Caco-2 (cell line): ENCODE data around the gene TEAD1. TPM values are rescaled to one million over a fixed set of nuclear protein-coding genes. Genes with fewer than 3 reads are reported as not detected.

Experiments
- BruUV-seq: library from RNA; stranded (reverse); fragments of 400-500 nt; replicated peaks from 2 replicates; lab custom pipeline; 2021; lab: Mats Ljungman, UMichigan
- CTCF ChIA-PET: fragments of 300-600 bp; sonication (Branson Sonifier 250); formaldehyde crosslinking; loops from one replicate; lab custom pipeline; 2022; ENCODE audit warnings: antibody characterized with exemption; lab: Charles Lee
- POLR2A ChIA-PET: fragments of 300-600 bp; sonication (Branson Sonifier 250); formaldehyde crosslinking; loops from one replicate; lab custom pipeline; 2022; ENCODE audit warnings: antibody characterized with exemption; lab: Charles Lee
- DNase-seq, 2 experiments: peaks; one replicate each; pipeline versions ENCODE4 v3.0.0 to v3.0.0-alpha.2; 2020 to 2022
- H3K27me3 ChIP-seq: replicated peaks from 2 replicates; pipeline ENCODE4 v1.6.0; 2011; ENCODE audit warnings: low read length; ENCODE audit not compliant: control insufficient read depth, insufficient read depth
- H3K36me3 ChIP-seq: 2 replicates; pipeline ENCODE4 v1.5.1; 2011; ENCODE audit warnings: low read length; ENCODE audit not compliant: control insufficient read depth, insufficient read depth
- H3K4me1 ChIP-seq: fragments of 250-450 bp; sonication (Bioruptor Pico); 2 replicates; pipeline ENCODE4 v1.5.1; 2020; ENCODE audit warnings: mild to moderate bottlenecking
- H3K4me3 ChIP-seq: 2 replicates; pipeline ENCODE4 v1.5.1; 2011; ENCODE audit warnings: low read depth, mild to moderate bottlenecking, control low read depth, low read length
- H3K9me3 ChIP-seq: fragments of 250-450 bp; sonication (Bioruptor Pico); 2 replicates; pipeline ENCODE4 v1.5.1; 2020; ENCODE audit warnings: mild to moderate bottlenecking, moderate library complexity
- H3K27ac Mint-ChIP-seq: one replicate; pipeline ENCODE4 v1.8.0; 2022; ENCODE audit warnings: mixed read lengths; ENCODE audit not compliant: unreplicated experiment
- H3K27me3 Mint-ChIP-seq: one replicate; pipeline ENCODE4 v1.8.0; 2022; ENCODE audit warnings: mixed read lengths; ENCODE audit not compliant: insufficient read depth, unreplicated experiment
- H3K36me3 Mint-ChIP-seq: one replicate; pipeline ENCODE4 v1.8.0; 2022; ENCODE audit warnings: mild to moderate bottlenecking, mixed read lengths; ENCODE audit not compliant: insufficient read depth, unreplicated experiment
- H3K4me1 Mint-ChIP-seq: one replicate; pipeline ENCODE4 v1.8.0; 2022; ENCODE audit warnings: low read depth, mixed read lengths; ENCODE audit not compliant: unreplicated experiment
- H3K4me3 Mint-ChIP-seq: one replicate; pipeline ENCODE4 v1.8.0; 2022; ENCODE audit warnings: mild to moderate bottlenecking, moderate library complexity, mixed read lengths; ENCODE audit not compliant: unreplicated experiment
- H3K9me3 Mint-ChIP-seq: one replicate; pipeline ENCODE4 v1.8.0; 2022; ENCODE audit warnings: mixed read lengths; ENCODE audit not compliant: unreplicated experiment
- CTCF ChIP-seq, 2 experiments: fragments of 200-600 bp in 1 of 2; IDR thresholded peaks; 1 replicate in 1 of 2; 2 replicates in 1 of 2; pipeline versions ENCODE4 v1.5.1 to v1.8.0; 2011 to 2022; ENCODE audit warnings: antibody characterized with exemption in 1 of 2, control low read depth in 1 of 2, inconsistent platforms in 1 of 2, low read depth in 1 of 2, low read length in 1 of 2, mild to moderate bottlenecking in 1 of 2, moderate library complexity in 1 of 2; ENCODE audit not compliant: insufficient read depth in 1 of 2, severe bottlenecking in 1 of 2, unreplicated experiment in 1 of 2
- intact Hi-C: fragments of 100-400 bp; cut with micrococcal nuclease; formaldehyde crosslinking; loops from one replicate; pipeline ENCODE4 v1.10.0; 2022; ENCODE audit not compliant: unreplicated experiment
- total RNA-seq: library from RNA; stranded (reverse); gene quantifications from 2 replicates; pipeline ENCODE4 v1.2.3, GENCODE V29; 2022

TEAD1 gene
- total RNA-seq, 1 experiment from 2014 or later = 144 TPM

DNA sequence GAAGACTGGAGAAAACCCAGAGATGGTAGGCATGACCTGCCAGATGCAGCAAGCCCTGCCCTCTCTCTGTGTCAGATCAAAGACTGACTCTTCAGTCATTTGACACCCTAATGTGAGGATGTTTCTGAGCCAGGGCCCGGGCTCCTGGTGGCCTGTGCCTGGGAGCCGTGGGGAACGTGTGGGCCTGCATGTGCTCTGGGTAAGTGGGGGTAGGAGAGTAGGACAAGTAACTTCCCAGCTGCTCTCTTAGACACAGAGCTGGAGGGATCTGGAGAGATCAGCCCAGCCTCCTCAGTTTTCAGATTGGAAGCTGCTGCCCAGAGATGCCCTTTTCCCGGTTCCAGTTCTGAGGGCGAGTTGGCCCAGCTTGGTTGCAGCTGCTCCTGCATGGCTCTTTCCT, 110.8 kb downstream of the TEAD1 start:
- no peak overlapping the region for H3K4me3 ChIP-seq
- Mint-ChIP-seq H3K27me3 (no peaks in the 10 kb centered on the region), H3K27ac (peak overlapping the region; percentile 3), H3K4me1 (peaks cover 16% of the 10 kb centered on the region), H3K36me3 (peaks cover 33% of the 10 kb centered on the region), H3K9me3 (no peaks in the 10 kb centered on the region), H3K4me3 (no peak overlapping the region)
- no peaks in the 10 kb centered on the region for H3K9me3 ChIP-seq
- DNase-seq = no peak
- ChIA-PET POLR2A (no interaction called here), CTCF (no interaction called here)
- TF ChIP-seq CTCF (IDR thresholded peaks at IDR 0.05; ENCODE audit: insufficient read depth in 1 of 2, low read depth in 1 of 2, low read length in 1 of 2, severe bottlenecking in 1 of 2, unreplicated experiment in 1 of 2) = no peak
- intact Hi-C loops = loop anchor here (1.0 kb wide), 1 partner anchor 454 kb away; no protein-coding TSS in a partner anchor
- no peaks in the 10 kb centered on the region for H3K27me3 ChIP-seq
- no peaks in the 10 kb centered on the region for H3K36me3 ChIP-seq
- peaks cover 4% of the 10 kb centered on the region; the same call in 1 of the 2 replicates for H3K4me1 ChIP-seq
- no TSS peak for BruUV-seq

GRCh38 chr11:12785901-12786300, 111.7 kb downstream of the TEAD1 start:
- no peaks in the 10 kb centered on the region for H3K9me3 ChIP-seq
- CTCF ChIA-PET = no interaction called here
- H3K27ac Mint-ChIP-seq = no peak overlapping the region
- DNase-seq = no peak
- intact Hi-C loops = no loop called here
- no peaks in the 10 kb centered on the region for H3K27me3 ChIP-seq
- H3K4me3 Mint-ChIP-seq = no peak overlapping the region
- POLR2A ChIA-PET = interaction anchor here (0.6 kb wide), 1 partner anchor 408 kb away, joined by 3 read pairs; the partner anchor contains the start of gene PARVA
- peaks cover 16% of the 10 kb centered on the region for H3K4me1 Mint-ChIP-seq
- peaks cover 13% of the 10 kb centered on the region for H3K4me1 ChIP-seq
- TF ChIP-seq CTCF (IDR thresholded peaks at IDR 0.05; ENCODE audit: insufficient read depth in 1 of 2, low read depth in 1 of 2, low read length in 1 of 2, severe bottlenecking in 1 of 2, unreplicated experiment in 1 of 2) = no peak
- H3K36me3 ChIP-seq = no peaks in the 10 kb centered on the region
- no TSS peak for BruUV-seq
- peaks cover 24% of the 10 kb centered on the region for H3K36me3 Mint-ChIP-seq
- H3K27me3 Mint-ChIP-seq = no peaks in the 10 kb centered on the region
- no peak overlapping the region for H3K4me3 ChIP-seq
- H3K9me3 Mint-ChIP-seq = no peaks in the 10 kb centered on the region

DNA sequence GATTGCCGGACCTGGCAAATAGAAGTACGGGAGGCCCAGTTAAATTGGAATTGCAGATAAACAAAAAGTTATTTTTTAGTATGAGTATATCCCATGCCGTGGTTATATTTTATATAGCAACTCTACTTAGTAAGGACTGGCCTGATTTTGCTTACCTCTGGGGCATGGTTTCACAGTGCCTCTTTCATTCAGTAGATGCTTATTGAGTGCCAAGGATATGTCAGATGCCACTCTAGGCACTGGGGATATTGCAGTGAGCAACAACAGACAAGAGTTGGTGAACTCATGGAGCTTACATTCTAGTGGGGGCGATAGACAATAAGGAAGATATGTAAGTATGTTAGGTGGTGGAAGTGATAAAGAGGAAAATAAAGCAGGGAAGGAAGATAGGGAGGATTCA, 112.2 kb downstream of the TEAD1 start:
- no peak overlapping the region for H3K4me3 ChIP-seq
- H3K36me3 Mint-ChIP-seq = peaks cover 23% of the 10 kb centered on the region
- ChIA-PET CTCF (interaction anchor here (1.1 kb wide), 1 partner anchor 103 kb away, joined by 3 read pairs; no protein-coding TSS in a partner anchor), POLR2A (interaction anchor here (0.6 kb wide), 1 partner anchor 409 kb away, joined by 3 read pairs; the partner anchor contains the start of gene PARVA)
- TF ChIP-seq CTCF (IDR thresholded peaks at IDR 0.05; ENCODE audit: insufficient read depth in 1 of 2, low read depth in 1 of 2, low read length in 1 of 2, severe bottlenecking in 1 of 2, unreplicated experiment in 1 of 2) = no peak
- BruUV-seq = no TSS peak
- no peaks in the 10 kb centered on the region for H3K9me3 Mint-ChIP-seq
- H3K27me3 Mint-ChIP-seq = no peaks in the 10 kb centered on the region
- H3K36me3 ChIP-seq = no peaks in the 10 kb centered on the region
- H3K27ac Mint-ChIP-seq = no peak overlapping the region
- peaks cover 21% of the 10 kb centered on the region for H3K4me1 Mint-ChIP-seq
- H3K27me3 ChIP-seq = no peaks in the 10 kb centered on the region
- intact Hi-C loops = no loop called here
- no peak overlapping the region for H3K4me3 Mint-ChIP-seq
- no peak for DNase-seq
- no peaks in the 10 kb centered on the region for H3K9me3 ChIP-seq
- peaks cover 19% of the 10 kb centered on the region for H3K4me1 ChIP-seq
